Body of pancreas (tissue), 4 donors: ENCODE measurements around the gene RAB20. TPM values are rescaled to one million over a fixed set of nuclear protein-coding genes. Genes with fewer than 3 reads are reported as not detected.
A peak's percentile ranks its signal among the peaks of the same experiment; 100 is the strongest.

ENCODE experiments used
- ATAC-seq: fragments of 150-250 bp; one replicate; pipeline ENCODE4 v1.9.1; 2016
- DNase-seq, 4 donors: peaks; one replicate each; pipeline ENCODE4 v3.0.0-alpha.2; 2019
- H3K27ac ChIP-seq, 4 donors: fragments of 200-600 bp; sonication (generic); 1 replicate in 3 of 4; 2 replicates in 1 of 4; pipeline versions ENCODE4 v1.5.1 to v1.6.1; 2016 to 2019; ENCODE audit warnings: mild to moderate bottlenecking in 1 of 4, mixed read lengths in 1 of 4, moderate library complexity in 1 of 4
- H3K27me3 ChIP-seq, 2 donors: fragments of 200-600 bp; sonication (generic); one replicate each; pipeline ENCODE4 v1.6.0; 2016; ENCODE audit warnings: mild to moderate bottlenecking in 1 of 2
- H3K36me3 ChIP-seq, 2 donors: fragments of 200-600 bp; sonication (generic); replicated peaks in 1 of 2; 2 replicates each; pipeline ENCODE4 v1.5.1; 2016; ENCODE audit warnings: low read depth in 2 of 2; ENCODE audit not compliant: insufficient read depth in 1 of 2
- H3K4me1 ChIP-seq: fragments of 200-600 bp; sonication (generic); one replicate; pipeline ENCODE4 v1.6.0; 2016
- H3K4me3 ChIP-seq, 2 donors: fragments of 200-600 bp; sonication (generic); 1 replicate in 1 of 2; 2 replicates in 1 of 2; pipeline ENCODE4 v1.5.1; 2016 to 2019
- H3K9me3 ChIP-seq, 3 donors: fragments of 200-600 bp; sonication (generic); 1 replicate in 2 of 3; 2 replicates in 1 of 3; pipeline ENCODE4 v1.5.1; 2016
- POLR2A ChIP-seq, 3 donors: fragments of 450-650 bp; IDR thresholded peaks; one replicate each; pipeline ENCODE4 v1.6.1; 2016; ENCODE audit warnings: antibody characterized with exemption in 3 of 3, mild to moderate bottlenecking in 2 of 3
- WGBS, 2 donors: methylation state at CpG; one replicate each; pipeline ENCODE4 v1.1.5; 2017; 5-methylcytosine and 5-hydroxymethylcytosine counted together
- intact Hi-C: fragments of 100-400 bp; cut with DNase I; formaldehyde crosslinking; loops from one replicate; pipeline ENCODE4 v1.15.1; 2023
- total RNA-seq, 2 donors: library from RNA; depleted of rRNA; stranded (reverse); fragments of >200 nt; gene quantifications; one replicate each; pipeline ENCODE4 v1.1.0, GENCODE V29; 2016
- TF ChIP-seq, protein P1 (sequence below), 7 experiments: fragments of 450-650 bp in 4 of 7; fragments of 200-600 bp in 3 of 7; sonication (generic) in 3 of 7; IDR thresholded peaks; one replicate each; pipeline ENCODE4 v1.5.1; 2016 to 2019; ENCODE audit warnings: antibody characterized with exemption in 7 of 7

Gene RAB20
- total RNA-seq, 2 donors from 2014 or later: 23.1 to 35.5 TPM

DNA sequence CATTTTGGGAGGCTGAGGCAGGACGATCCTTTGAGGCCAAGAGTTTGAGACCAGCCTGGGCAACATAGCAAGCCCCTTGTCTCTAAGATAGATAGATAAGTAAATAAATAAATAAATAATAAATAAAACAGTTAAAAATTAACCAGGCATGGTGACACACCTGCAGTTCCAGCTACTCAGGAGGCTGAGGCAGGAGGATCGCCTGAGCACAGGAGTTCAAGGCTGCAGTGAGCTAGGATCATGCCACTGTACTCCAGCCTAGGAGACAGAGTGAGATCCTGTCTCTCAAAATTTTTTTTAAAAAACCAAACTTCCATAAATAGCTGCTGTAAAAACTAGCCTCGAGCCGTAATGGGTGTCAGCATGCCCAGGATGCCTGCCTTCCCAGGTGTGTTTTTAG is 39.5 kb upstream of the RAB20 start:
- intact Hi-C loops: no loop called here
- H3K4me1 ChIP-seq: no peaks in the 10 kb centered on the region
- TF ChIP-seq, protein P1, sequence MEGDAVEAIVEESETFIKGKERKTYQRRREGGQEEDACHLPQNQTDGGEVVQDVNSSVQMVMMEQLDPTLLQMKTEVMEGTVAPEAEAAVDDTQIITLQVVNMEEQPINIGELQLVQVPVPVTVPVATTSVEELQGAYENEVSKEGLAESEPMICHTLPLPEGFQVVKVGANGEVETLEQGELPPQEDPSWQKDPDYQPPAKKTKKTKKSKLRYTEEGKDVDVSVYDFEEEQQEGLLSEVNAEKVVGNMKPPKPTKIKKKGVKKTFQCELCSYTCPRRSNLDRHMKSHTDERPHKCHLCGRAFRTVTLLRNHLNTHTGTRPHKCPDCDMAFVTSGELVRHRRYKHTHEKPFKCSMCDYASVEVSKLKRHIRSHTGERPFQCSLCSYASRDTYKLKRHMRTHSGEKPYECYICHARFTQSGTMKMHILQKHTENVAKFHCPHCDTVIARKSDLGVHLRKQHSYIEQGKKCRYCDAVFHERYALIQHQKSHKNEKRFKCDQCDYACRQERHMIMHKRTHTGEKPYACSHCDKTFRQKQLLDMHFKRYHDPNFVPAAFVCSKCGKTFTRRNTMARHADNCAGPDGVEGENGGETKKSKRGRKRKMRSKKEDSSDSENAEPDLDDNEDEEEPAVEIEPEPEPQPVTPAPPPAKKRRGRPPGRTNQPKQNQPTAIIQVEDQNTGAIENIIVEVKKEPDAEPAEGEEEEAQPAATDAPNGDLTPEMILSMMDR (IDR thresholded peaks at IDR 0.05): no peak
- no peak for TF ChIP-seq POLR2A (IDR thresholded peaks at IDR 0.05)
- ATAC-seq (no peak), DNase-seq (no peak)
- H3K4me3 ChIP-seq: no peak overlapping the region
- no peaks in the 10 kb centered on the region for H3K27me3 ChIP-seq
- 88 to 91% methylated on average over 4 of the region's 4 CpGs for WGBS, 2 donors
- H3K9me3 ChIP-seq: no peaks in the 10 kb centered on the region
- H3K27ac ChIP-seq: no peak overlapping the region
- H3K36me3 ChIP-seq: no peaks in the 10 kb centered on the region

DNA sequence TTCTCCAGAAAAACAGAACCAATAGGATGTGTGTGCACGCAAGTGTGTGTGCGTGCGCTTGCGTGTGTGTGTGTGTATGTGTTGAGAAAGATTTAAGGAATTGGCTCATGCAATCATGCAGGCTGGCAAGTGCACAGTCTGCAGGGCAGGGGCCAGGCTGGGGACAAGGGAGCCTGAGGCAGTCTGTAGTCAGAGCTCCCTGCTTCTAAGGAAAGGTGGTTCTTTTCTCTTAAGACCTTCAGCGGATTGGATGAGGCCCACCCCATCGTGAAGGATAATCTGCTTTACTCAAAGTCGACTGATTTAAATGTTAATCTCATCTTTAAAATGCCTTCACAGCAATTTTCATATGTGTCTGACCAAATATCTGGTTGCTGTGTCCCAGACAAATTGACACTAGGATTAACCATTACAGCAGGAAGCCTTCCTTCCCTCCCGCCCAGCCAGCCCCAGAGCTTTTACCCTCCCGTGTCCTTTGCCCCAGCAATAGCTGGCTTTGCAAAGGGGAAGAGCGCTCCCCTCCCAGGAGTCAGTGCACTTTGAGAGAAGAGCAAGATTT is 38.8 kb upstream of the RAB20 start:
- Histone ChIP-seq H3K27me3 (no peaks in the 10 kb centered on the region), H3K36me3 (no peaks in the 10 kb centered on the region), H3K4me3 (no peak overlapping the region), H3K9me3 (no peaks in the 10 kb centered on the region), H3K4me1 (no peaks in the 10 kb centered on the region), H3K27ac (no peak overlapping the region)
- DNase-seq (no peak), ATAC-seq (no peak)
- intact Hi-C loops: no loop called here
- 75 to 80% methylated on average over 10 of the region's 10 CpGs for WGBS, 2 donors
- TF ChIP-seq, protein P1 (IDR thresholded peaks at IDR 0.05): no peak

DNA sequence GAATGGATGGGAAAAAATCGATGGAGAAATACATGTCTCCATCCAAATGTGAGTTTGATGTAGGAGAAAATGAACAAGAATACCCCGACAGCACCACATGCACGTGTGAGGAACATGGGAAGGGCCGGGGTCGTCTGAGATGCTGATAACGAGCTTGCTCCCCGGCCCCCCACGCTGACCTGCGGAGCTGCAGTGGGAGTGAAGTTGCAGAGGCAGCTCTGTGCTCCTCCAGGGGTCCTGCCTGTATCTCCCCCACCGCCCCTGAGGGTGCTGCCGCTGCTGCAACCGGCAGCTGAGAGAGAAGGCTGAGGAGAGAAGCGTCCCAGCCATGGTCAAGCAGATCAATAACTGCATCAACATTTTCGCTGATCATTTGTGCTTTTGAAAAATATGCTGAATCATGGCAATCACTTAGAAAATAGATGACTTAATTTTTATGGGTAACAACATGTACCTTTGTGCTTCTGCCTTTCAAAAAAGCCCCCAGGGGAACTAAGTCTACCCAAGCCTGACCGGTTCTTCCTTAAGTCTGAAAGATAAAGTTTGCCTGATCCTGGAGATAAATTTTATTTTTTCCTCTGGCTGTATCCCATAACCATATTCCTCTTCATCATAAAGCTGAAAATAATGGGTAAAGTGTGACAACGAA is 35.6 kb upstream of the RAB20 start:
- 52 to 58% methylated on average over 13 to 16 of the region's 16 CpGs for WGBS, 2 donors
- intact Hi-C loops: no loop called here
- H3K27ac ChIP-seq: no peak overlapping the region
- H3K4me1 ChIP-seq: no peaks in the 10 kb centered on the region
- no peak for DNase-seq
- no peak overlapping the region for H3K4me3 ChIP-seq
- H3K9me3 ChIP-seq: no peaks in the 10 kb centered on the region
- H3K36me3 ChIP-seq: no peaks in the 10 kb centered on the region
- TF ChIP-seq, protein P1 (IDR thresholded peaks at IDR 0.05): no peak
- no peak for TF ChIP-seq POLR2A (IDR thresholded peaks at IDR 0.05)
- no peak for ATAC-seq
- no peaks in the 10 kb centered on the region for H3K27me3 ChIP-seq

DNA sequence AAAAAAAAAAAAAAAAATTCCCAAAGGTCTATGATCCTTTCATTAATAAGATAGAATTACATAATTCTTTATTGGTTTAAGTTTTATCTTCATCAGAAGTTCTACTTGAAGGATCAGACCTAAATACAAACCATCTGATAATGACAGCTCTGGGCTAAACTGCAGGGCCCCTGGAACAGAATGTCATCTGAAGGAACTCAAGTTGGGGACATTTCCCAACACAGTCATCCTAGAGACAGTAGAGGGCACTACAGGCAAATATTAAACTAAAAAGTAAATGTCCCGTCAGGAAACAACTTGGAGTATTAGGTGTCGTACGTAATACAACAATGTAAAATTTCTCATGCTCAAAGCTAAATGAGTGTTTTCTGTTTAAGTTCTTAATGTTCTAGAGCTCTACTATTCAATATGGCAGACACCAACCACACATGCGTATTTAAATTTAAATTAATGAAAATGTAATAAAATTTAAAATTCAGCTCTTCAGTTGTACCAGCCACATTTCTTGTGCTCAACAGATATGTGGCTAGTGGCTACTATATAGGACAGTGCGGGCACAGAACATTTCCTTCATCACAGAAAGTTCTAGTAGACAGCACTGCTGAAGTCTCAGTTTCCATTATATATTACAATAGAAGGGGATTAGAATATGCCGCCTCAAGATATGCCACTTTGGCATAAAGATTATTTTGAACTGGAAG is 32.1 kb upstream of the RAB20 start:
- intact Hi-C loops: loop anchor here (5.0 kb wide), 1 partner anchor 229 kb away; no protein-coding TSS in a partner anchor
- Histone ChIP-seq H3K27ac (no peak overlapping the region), H3K4me3 (no peak overlapping the region), H3K9me3 (no peaks in the 10 kb centered on the region), H3K4me1 (no peaks in the 10 kb centered on the region), H3K36me3 (no peaks in the 10 kb centered on the region), H3K27me3 (no peaks in the 10 kb centered on the region)
- WGBS, 2 donors: 31 to 32% methylated on average over 6 of the region's 6 CpGs
- TF ChIP-seq POLR2A (IDR thresholded peaks at IDR 0.05): no peak
- TF ChIP-seq, protein P1 (IDR thresholded peaks at IDR 0.05): peak in 6 of 7 experiments; percentile 51 to 84 (median 79)
- ATAC-seq (peak; percentile 94), DNase-seq (peak in 3 of 4 donors; percentile 37 to 62 (median 46))
